Stomach (tissue), 4 donors: ENCODE results near the gene GLYR1.

Experiments
- CTCF ChIP-seq, 7 experiments: fragments of 450-650 bp in 4 of 7; fragments of 200-600 bp in 3 of 7; sonication (generic) in 3 of 7; IDR thresholded peaks; one replicate each; pipeline ENCODE4 v1.5.1; 2016 to 2019; ENCODE audit warnings: antibody characterized with exemption in 7 of 7, control low read depth in 2 of 7, mild to moderate bottlenecking in 1 of 7
- EP300 ChIP-seq: sonication (generic); formaldehyde crosslinking; IDR thresholded peaks from one replicate; pipeline ENCODE4 v1.6.1; 2017; ENCODE audit warnings: antibody characterized with exemption
- POLR2A ChIP-seq, 4 donors: fragments of 450-650 bp; IDR thresholded peaks; one replicate each; pipeline ENCODE4 v1.6.1; 2016; ENCODE audit warnings: antibody characterized with exemption in 4 of 4, control low read depth in 2 of 4, mild to moderate bottlenecking in 1 of 4, moderate library complexity in 1 of 4

GRCh38 chr16:4798456-4798855 is 48.6 kb downstream of the GLYR1 start:
- TF ChIP-seq CTCF (IDR thresholded peaks at IDR 0.05) (no peak), EP300 (no peak), POLR2A (IDR thresholded peaks at IDR 0.05) (no peak)
